Spleen (tissue), 11 donors: ENCODE results near the gene GAGE12F. TPM values are rescaled to one million over a fixed set of nuclear protein-coding genes. Genes with fewer than 3 reads are reported as not detected.
"Not testable (repeated sequence)": the region's sequence is repeated elsewhere in the genome, so short reads cannot be mapped to it uniquely, and the experiment has no call there.

ENCODE experiments used
- DNase-seq: peaks from one replicate; pipeline ENCODE4 v3.0.0-alpha.2; 2020
- H3K27ac ChIP-seq, 8 donors: fragments of 200-600 bp; sonication (generic) in 7 of 8; 1 replicate in 4 of 8; 2 replicates in 4 of 8; pipeline versions ENCODE4 v1.5.0 to v1.8.0; 2016 to 2021; ENCODE audit warnings: inconsistent platforms in 4 of 8, mild to moderate bottlenecking in 4 of 8, moderate library complexity in 1 of 8
- H3K27me3 ChIP-seq, 7 donors: fragments of 200-600 bp; sonication (generic) in 6 of 7; replicated peaks in 1 of 7; 1 replicate in 4 of 7; 2 replicates in 3 of 7; pipeline versions ENCODE4 v1.5.0 to v1.8.0; 2016 to 2021; ENCODE audit warnings: inconsistent platforms in 3 of 7, mild to moderate bottlenecking in 1 of 7
- H3K36me3 ChIP-seq, 6 donors: fragments of 200-600 bp; sonication (generic) in 5 of 6; 1 replicate in 4 of 6; 2 replicates in 2 of 6; pipeline versions ENCODE4 v1.5.0 to v1.8.0; 2016 to 2021; ENCODE audit warnings: inconsistent platforms in 2 of 6
- H3K4me1 ChIP-seq, 6 donors: fragments of 200-600 bp; sonication (generic) in 5 of 6; 1 replicate in 3 of 6; 2 replicates in 3 of 6; pipeline versions ENCODE4 v1.5.0 to v1.8.0; 2016 to 2021; ENCODE audit warnings: inconsistent platforms in 3 of 6
- H3K4me3 ChIP-seq, 8 donors: fragments of 200-600 bp; sonication (generic) in 7 of 8; 1 replicate in 4 of 8; 2 replicates in 4 of 8; pipeline versions ENCODE4 v1.5.0 to v1.8.0; 2016 to 2021; ENCODE audit warnings: inconsistent platforms in 4 of 8, mild to moderate bottlenecking in 4 of 8, moderate library complexity in 2 of 8
- H3K9me3 ChIP-seq, 8 donors: fragments of 200-600 bp; sonication (generic) in 7 of 8; 1 replicate in 4 of 8; 2 replicates in 4 of 8; pipeline versions ENCODE4 v1.5.0 to v1.8.0; 2016 to 2021; ENCODE audit warnings: inconsistent platforms in 4 of 8
- CTCF ChIP-seq, 11 experiments: fragments of 200-600 bp in 7 of 11; fragments of 450-650 bp in 4 of 11; sonication (generic) in 4 of 11; IDR thresholded peaks in 8 of 11; conservative IDR thresholded peaks in 3 of 11; 1 replicate in 7 of 11; 2 replicates in 4 of 11; pipeline versions ENCODE4 v1.4.0 to v1.8.0; 2016 to 2021; ENCODE audit warnings: antibody characterized with exemption in 11 of 11, inconsistent platforms in 4 of 11, mild to moderate bottlenecking in 1 of 11
- POLR2AphosphoS5 ChIP-seq, 3 donors: sonication (generic); formaldehyde crosslinking; IDR thresholded peaks; one replicate each; pipeline ENCODE4 v1.5.1; 2017; ENCODE audit warnings: antibody characterized with exemption in 3 of 3
- WGBS, 5 donors: extraction: QIAGEN DNeasy Blood & Tissue Kit in 3 of 5; methylation state at CpG; one replicate each; pipeline versions ENCODE4 v1.1.5 to v1.1.7; 2013 to 2018; 5-methylcytosine and 5-hydroxymethylcytosine counted together
- intact Hi-C: fragments of 100-400 bp; cut with DNase I; formaldehyde crosslinking; loops from one replicate; pipeline ENCODE4 v1.15.0; 2023; ENCODE audit warnings: low total_unique reads
- polyA plus RNA-seq, 3 donors: library from polyadenylated mRNA; stranded (reverse); fragments of 200-250 nt; gene quantifications; one replicate each; pipeline ENCODE4 v1.2.1, GENCODE V29; 2013
- small RNA-seq, 4 donors: library from RNA; depleted of rRNA; stranded (forward); fragments of <200 nt; gene quantifications; one replicate each; pipeline ENCODE3, GENCODE V24; 2016
- total RNA-seq, 7 donors: library from RNA; depleted of rRNA in 3 of 7; stranded (reverse); fragments of >200 nt in 3 of 7; fragmentation: NEBNext Ultra II Directional in 4 of 7; extraction: Animal tissue kit (Norgen Biotek cat#: 25700) in 4 of 7; gene quantifications; one replicate each; pipeline versions ENCODE4 v1.1.0 to v1.2.1, GENCODE V29; 2016 to 2021
- donor health status: healthy with polysubstance abuse.
- donor health status: DM: no; HTN: no; CAD: no; lungs with moderate emphysema.
- donor health status: DM: no; HTN: no; CAD: no.
- donor health status: Bipolar disorder and iron deficiency.
- donor health status: healthy.
- donor health status: DM: no; HTN: no; CAD: no.
- donor health status: DM: yes; HTN: yes; CAD: no.

Gene GAGE12F
- total and polyA plus RNA-seq, 10 donors = not detected

- H3K4me3 ChIP-seq, H3K9me3 ChIP-seq, intact Hi-C loops, H3K36me3 ChIP-seq, H3K27ac ChIP-seq, H3K27me3 ChIP-seq, DNase-seq, H3K4me1 ChIP-seq: not testable (repeated sequence)
- WGBS, 5 donors = no CpG with 5 or more reads among the region's 16 CpGs
Measured at GRCh38 chrX:49598720-49599119, 38.1 kb downstream of the GAGE12F start, which contains the start of gene GAGE1. Gene GAGE1, plus strand, starts transcription at chrX:49599020. Its CDS starts 1,155 bp downstream, at chrX:49600175.

GRCh38 chrX:49610718-49611310 lies 50.2 kb downstream of the GAGE12F start:
- Histone ChIP-seq H3K4me1 (no peaks in the 10 kb centered on the region), H3K36me3 (no peaks in the 10 kb centered on the region), H3K9me3 (no peaks in the 10 kb centered on the region), H3K4me3 (no peak overlapping the region), H3K27me3 (peaks cover 0 to 4% (median 0%) of the 10 kb centered on the region in 7 donors), H3K27ac (no peak overlapping the region)
- no peak for TF ChIP-seq CTCF (IDR thresholded peaks at IDR 0.05 in 8 of 11, conservative IDR thresholded peaks at IDR 0.05 in 3 of 11)
- no peak for TF ChIP-seq POLR2AphosphoS5 (IDR thresholded peaks at IDR 0.05)
- WGBS, 5 donors = 51 to 64% (median 57%) methylated on average over 6 to 7 of the region's 7 CpGs
- intact Hi-C loops = no loop called here
- no peak for DNase-seq

Small RNA genes within 50 kb of the gene (small RNA-seq; reads per million reads assigned to genes)
- gene GAGE12B = 0 reads per million in 4 donors

Other genes starting within 250 kb of the GAGE12F start
- not detected for gene GAGE12J, start 238.8 kb upstream of the GAGE12F start, total RNA-seq
- gene GAGE12J, start 238.8 kb upstream of the GAGE12F start, polyA plus RNA-seq = not detected
- gene GAGE13, start 229.3 kb upstream of the GAGE12F start, total RNA-seq = not detected
- gene GAGE13, start 229.3 kb upstream of the GAGE12F start, polyA plus RNA-seq = not detected
- gene GAGE12C, start 28.7 kb upstream of the GAGE12F start, total RNA-seq = not detected
- not detected for gene GAGE12C, start 28.7 kb upstream of the GAGE12F start, polyA plus RNA-seq
- not detected for gene GAGE12D, start 19.1 kb upstream of the GAGE12F start, total RNA-seq
- gene GAGE12D, start 19.1 kb upstream of the GAGE12F start, polyA plus RNA-seq = not detected
- gene GAGE12E, start 9.6 kb upstream of the GAGE12F start, total RNA-seq = not detected
- gene GAGE12E, start 9.6 kb upstream of the GAGE12F start, polyA plus RNA-seq = not detected
- gene GAGE12G, start 9.6 kb downstream of the GAGE12F start, total RNA-seq = not detected
- gene GAGE12G, start 9.6 kb downstream of the GAGE12F start, polyA plus RNA-seq = not detected
- not detected for gene GAGE12H, start 19.1 kb downstream of the GAGE12F start, total RNA-seq
- not detected for gene GAGE12H, start 19.1 kb downstream of the GAGE12F start, polyA plus RNA-seq
- gene GAGE2A, start 28.7 kb downstream of the GAGE12F start, total RNA-seq = not detected
- not detected for gene GAGE2A, start 28.7 kb downstream of the GAGE12F start, polyA plus RNA-seq
- not detected for gene GAGE1, start 38.2 kb downstream of the GAGE12F start, total RNA-seq
- not detected for gene GAGE1, start 38.2 kb downstream of the GAGE12F start, polyA plus RNA-seq
- gene PAGE1, start 135.1 kb downstream of the GAGE12F start, total RNA-seq = not detected
- not detected for gene PAGE1, start 135.1 kb downstream of the GAGE12F start, polyA plus RNA-seq